PC-9 (cell line): ENCODE measurements around the gene SLC6A6.

Source experiments
- CTCF ChIP-seq: fragments of 200-600 bp; sonication (generic); conservative IDR thresholded peaks from 2 replicates; pipeline ENCODE4 v1.6.1; 2017; ENCODE audit warnings: mixed run types, antibody characterized with exemption, mild to moderate bottlenecking, moderate library complexity
- EZH2 ChIP-seq: fragments of 200-600 bp; sonication (generic); IDR thresholded peaks from 2 replicates; pipeline ENCODE4 v1.8.0; 2017; ENCODE audit warnings: antibody characterized with exemption, low read depth

DNA sequence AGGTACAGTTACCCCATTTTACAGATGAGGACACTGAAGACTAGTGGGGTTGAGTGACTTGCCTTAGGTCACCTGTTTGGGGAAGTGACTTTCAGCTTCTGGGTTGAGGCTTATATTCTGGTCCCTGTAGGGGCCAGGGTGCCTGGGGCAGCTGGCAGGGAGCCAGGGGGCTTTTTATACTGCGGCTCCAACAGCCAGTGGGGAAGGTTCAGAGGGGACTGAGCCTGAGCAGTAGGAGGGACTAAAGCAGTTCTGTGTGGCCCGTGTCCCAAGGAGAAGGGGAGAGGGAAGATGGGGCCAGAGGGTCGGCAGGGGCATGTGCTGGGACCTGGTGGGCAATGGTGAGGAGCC is 37.7 kb downstream of the SLC6A6 start:
- no peak for TF ChIP-seq CTCF
- no peak for TF ChIP-seq EZH2
